IMR-90 (cell line): ENCODE data around the gene AVPI1. TPM values are rescaled to one million over a fixed set of nuclear protein-coding genes. Genes with fewer than 3 reads are reported as not detected.
A peak's percentile ranks its signal among the peaks of the same experiment; 100 is the strongest.

Experiments
- ATAC-seq: fragments of 200-7000 bp; cut with Tn5 transposase; 2 replicates; pipeline ENCODE4 v1.9.1; 2020; ENCODE audit warnings: low read depth, mild to moderate bottlenecking, moderate library complexity
- BruUV-seq: library from RNA; stranded (reverse); fragments of 400-500 nt; replicated peaks from 2 replicates; lab custom pipeline; 2021; lab: Mats Ljungman, UMichigan
- CTCF ChIA-PET: fragments of 300-600 bp; formaldehyde crosslinking; extraction: SDS; loops from one replicate; lab custom pipeline; 2021; ENCODE audit warnings: antibody characterized with exemption; lab: Yijun Ruan, JAX
- POLR2A ChIA-PET: fragments of 300-600 bp; sonication (Branson Sonifier 250); formaldehyde crosslinking; loops from one replicate; lab custom pipeline; 2022; ENCODE audit warnings: antibody characterized with exemption; ENCODE audit not compliant: unreplicated experiment; lab: Charles Lee
- DNase-seq: peaks from one replicate; pipeline ENCODE4 v3.0.0; 2013
- H2AFZ ChIP-seq: replicated peaks from 2 replicates; pipeline ENCODE3; 2013; ENCODE audit warnings: low read length, mild to moderate bottlenecking; ENCODE audit not compliant: poor library complexity
- H2AK5ac ChIP-seq: 2 replicates; pipeline ENCODE4 v1.6.1; 2013; ENCODE audit warnings: low read depth, low read length, inconsistent platforms
- H2AK9ac ChIP-seq: replicated peaks from 2 replicates; pipeline ENCODE3; 2013; ENCODE audit warnings: mild to moderate bottlenecking, low read depth, low read length, moderate library complexity; ENCODE audit not compliant: poor library complexity
- H2BK120ac ChIP-seq: 2 replicates; pipeline ENCODE4 v1.6.1; 2013; ENCODE audit warnings: low read depth, low read length, inconsistent platforms
- H2BK15ac ChIP-seq: 3 replicates; pipeline ENCODE4 v1.6.1; 2013; ENCODE audit warnings: low read depth, low read length, inconsistent platforms
- H2BK20ac ChIP-seq: 2 replicates; pipeline ENCODE4 v1.6.1; 2013; ENCODE audit warnings: low read depth, mild to moderate bottlenecking, inconsistent platforms, low read length, moderate library complexity
- H2BK5ac ChIP-seq: 2 replicates; pipeline ENCODE4 v1.6.1; 2013; ENCODE audit warnings: mild to moderate bottlenecking, low read depth, low read length, inconsistent platforms; ENCODE audit not compliant: poor library complexity, severe bottlenecking
- H3K14ac ChIP-seq: replicated peaks from 2 replicates; pipeline ENCODE4 v1.6.1; 2013; ENCODE audit warnings: low read depth, low read length, inconsistent platforms
- H3K18ac ChIP-seq: 2 replicates; pipeline ENCODE4 v1.6.1; 2013; ENCODE audit warnings: low read depth, low read length, control low read depth
- H3K23ac ChIP-seq: 2 replicates; pipeline ENCODE4 v1.6.1; 2013; ENCODE audit warnings: low read depth, low read length, inconsistent platforms
- H3K27ac ChIP-seq: 2 replicates; pipeline ENCODE4 v1.5.1; 2013; ENCODE audit warnings: mild to moderate bottlenecking, control low read depth, low read length; ENCODE audit not compliant: insufficient read depth
- H3K27me3 ChIP-seq: 2 replicates; pipeline ENCODE4 v1.6.1; 2013; ENCODE audit warnings: low read length; ENCODE audit not compliant: control insufficient read depth, insufficient read depth
- H3K36me3 ChIP-seq: 2 replicates; pipeline ENCODE4 v1.6.1; 2013; ENCODE audit warnings: low read length, mixed read lengths; ENCODE audit not compliant: control insufficient read depth, insufficient read depth
- H3K4ac ChIP-seq: 2 replicates; pipeline ENCODE4 v1.6.1; 2013; ENCODE audit warnings: low read depth, low read length, inconsistent platforms
- H3K4me1 ChIP-seq: 2 replicates; pipeline ENCODE4 v1.6.1; 2013; ENCODE audit warnings: low read length, mixed read lengths; ENCODE audit not compliant: control insufficient read depth, insufficient read depth
- H3K4me2 ChIP-seq: 2 replicates; pipeline ENCODE4 v1.6.1; 2013; ENCODE audit warnings: low read depth, mild to moderate bottlenecking, control low read depth, low read length, moderate library complexity
- H3K4me3 ChIP-seq: 2 replicates; pipeline ENCODE4 v1.5.1; 2013; ENCODE audit warnings: low read depth, mild to moderate bottlenecking, control low read depth, low read length, moderate library complexity; ENCODE audit not compliant: insufficient read depth
- H3K56ac ChIP-seq: 2 replicates; pipeline ENCODE4 v1.6.1; 2013; ENCODE audit warnings: low read length, inconsistent platforms; ENCODE audit not compliant: insufficient read depth; ENCODE audit errors: extremely low read depth
- H3K79me1 ChIP-seq, 2 experiments: 2 replicates each; pipeline ENCODE4 v1.6.1; 2013; ENCODE audit warnings: low read length in 2 of 2, inconsistent platforms in 1 of 2, low read depth in 1 of 2
- H3K9ac ChIP-seq: 2 replicates; pipeline ENCODE4 v1.6.1; 2013; ENCODE audit warnings: low read depth, low read length, control low read depth
- H3K9me1 ChIP-seq: 2 replicates; pipeline ENCODE4 v1.6.1; 2013; ENCODE audit warnings: low read length, inconsistent platforms; ENCODE audit not compliant: insufficient read depth
- H3K9me3 ChIP-seq: 2 replicates; pipeline ENCODE4 v1.6.1; 2013; ENCODE audit warnings: low read length; ENCODE audit not compliant: control insufficient read depth, insufficient read depth
- H4K20me1 ChIP-seq: 2 replicates; pipeline ENCODE4 v1.6.1; 2013; ENCODE audit warnings: low read length, inconsistent platforms; ENCODE audit not compliant: insufficient read depth
- H4K5ac ChIP-seq: 2 replicates; pipeline ENCODE4 v1.6.1; 2013; ENCODE audit warnings: mild to moderate bottlenecking, low read depth, low read length, control low read depth
- H4K8ac ChIP-seq, 2 experiments: 2 replicates each; pipeline ENCODE4 v1.6.1; 2013; ENCODE audit warnings: low read depth in 2 of 2, low read length in 2 of 2, control low read depth in 1 of 2, inconsistent platforms in 1 of 2
- H4K91ac ChIP-seq: 2 replicates; pipeline ENCODE4 v1.6.1; 2013; ENCODE audit warnings: low read depth, low read length, inconsistent platforms; ENCODE audit not compliant: insufficient read depth
- CTCF ChIP-seq: conservative IDR thresholded peaks from 2 replicates; pipeline ENCODE4 v1.5.1; 2012; ENCODE audit warnings: mild to moderate bottlenecking, low read depth, low read length, improper control_type of control experiment
- ELK1 ChIP-seq: fragments of 150-350 bp; IDR thresholded peaks from 2 replicates; pipeline ENCODE4 v1.6.1; 2016; ENCODE audit warnings: low read depth, mild to moderate bottlenecking, low read length, moderate library complexity, borderline replicate concordance
- FOS ChIP-seq: fragments of 150-350 bp; IDR thresholded peaks from 2 replicates; pipeline ENCODE4 v1.6.1; 2016; ENCODE audit warnings: low read depth, low read length
- MAFK ChIP-seq: IDR thresholded peaks from 2 replicates; pipeline ENCODE4 v1.6.1; 2012; ENCODE audit warnings: low read depth, low read length, improper control_type of control experiment
- MAZ ChIP-seq: IDR thresholded peaks from 2 replicates; pipeline ENCODE4 v1.6.1; 2012; ENCODE audit warnings: low read depth, mild to moderate bottlenecking, low read length, improper control_type of control experiment, moderate library complexity, borderline replicate concordance
- MXI1 ChIP-seq: IDR thresholded peaks from 2 replicates; pipeline ENCODE4 v1.6.1; 2012; ENCODE audit warnings: low read depth, mild to moderate bottlenecking, low read length, moderate library complexity, borderline replicate concordance
- NFE2L2 ChIP-seq: fragments of 150-350 bp; IDR thresholded peaks from 2 replicates; pipeline ENCODE4 v1.6.1; 2016; ENCODE audit warnings: low read depth, mild to moderate bottlenecking, low read length
- RFX5 ChIP-seq: IDR thresholded peaks from 2 replicates; pipeline ENCODE4 v1.8.0; 2012; ENCODE audit warnings: low read depth, mild to moderate bottlenecking, low read length, moderate library complexity
- SMC3 ChIP-seq: fragments of 150-350 bp; IDR thresholded peaks from 2 replicates; pipeline ENCODE4 v1.6.1; 2016; ENCODE audit warnings: low read depth, mild to moderate bottlenecking, antibody characterized with exemption, low read length, moderate library complexity
- WGBS, 2 experiments: methylation state at CpG; one replicate each; pipeline versions ENCODE4 v1.1.5 to v1.1.7; 2013; ENCODE audit warnings: missing lambda C conversion rate in 2 of 2; ENCODE audit not compliant: insufficient read length in 1 of 2; ENCODE audit errors: extremely low coverage in 2 of 2; 5-methylcytosine and 5-hydroxymethylcytosine counted together
- dilution Hi-C: fragments of 300-500 bp; cut with HindIII; formaldehyde crosslinking; loops from one replicate; pipeline ENCODE4 v1.14.3; 2018; ENCODE audit warnings: low sequenced_read_pairs; ENCODE audit not compliant: unreplicated experiment
- in situ Hi-C: fragments of 300-500 bp; cut with MboI; formaldehyde crosslinking; loops from 3 replicates; pipeline ENCODE4 v1.14.3; 2019; ENCODE audit warnings: low sequenced_read_pairs, inconsistent platforms, mixed read lengths
- intact Hi-C: fragments of 100-400 bp; cut with micrococcal nuclease; formaldehyde crosslinking; loops from 2 replicates; pipeline ENCODE4 v1.10.0; 2022
- polyA plus RNA-seq, 3 experiments: library from polyadenylated mRNA; depleted of rRNA; stranded (reverse); fragments of >200 nt; gene quantifications; 2 replicates each; pipeline ENCODE4 v1.2.3, GENCODE V29; 2012; ENCODE audit warnings: low replicate concordance in 1 of 3
- total RNA-seq: library from RNA; depleted of rRNA; stranded (reverse); fragments of >200 nt; gene quantifications from 2 replicates; pipeline ENCODE4 v1.2.3, GENCODE V29; 2012

AVPI1 gene
- total and polyA plus RNA-seq, 2 of the 4 experiments (the other 2 are of a cell fraction): 26.7 to 29.8 TPM

- no peak for TF ChIP-seq CTCF
Observed at GRCh38 chr10:97726636-97727178, 39.7 kb upstream of the AVPI1 start (continued).

- Histone ChIP-seq H4K91ac (no peak overlapping the region), H2BK5ac (no peak overlapping the region), H2AK9ac (no peak overlapping the region), H3K9me3 (no peaks in the 10 kb centered on the region), H3K9ac (no peak overlapping the region), H3K4me1 (peaks cover 8% of the 10 kb centered on the region), H4K8ac (no peak overlapping the region), H3K4ac (no peak overlapping the region; the same call in 1 of the 2 replicates), H2BK120ac (no peak overlapping the region), H3K4me3 (no peak overlapping the region), H3K36me3 (peaks cover 2% of the 10 kb centered on the region; the same call in 1 of the 2 replicates), H3K14ac (no peak overlapping the region), H4K5ac (no peak overlapping the region), H3K4me2 (no peak overlapping the region), H3K27ac (no peak overlapping the region), H2AFZ (no peak overlapping the region), H4K20me1 (peaks cover 3% of the 10 kb centered on the region; the same call in 1 of the 2 replicates), H3K56ac (no peak overlapping the region), H3K9me1 (0 out of 2 replicates have a peak, but pooled peaks cover 3% of the 10 kb centered on the region), H3K23ac (no peak overlapping the region), H2AK5ac (no peak overlapping the region), H3K27me3 (no peaks in the 10 kb centered on the region), H2BK20ac (no peak overlapping the region), H3K18ac (no peak overlapping the region), H3K79me1 (peaks cover 0 to 16% of the 10 kb centered on the region in 2 experiments; a peak in 3 of 4 replicates), H2BK15ac (no peak overlapping the region)
- intact Hi-C loops: no loop called here
- ChIA-PET CTCF (interaction anchor here (0.7 to 2.1 kb wide), 3 partner anchors 15 to 152 kb away, joined by 3 to 9 read pairs (median 3); partner anchors contain the start of gene ANKRD2), POLR2A (interaction anchor here (0.6 kb wide), 2 partner anchors 15 to 25 kb away, joined by 3 to 6 read pairs; no protein-coding TSS in a partner anchor)
- ATAC-seq (peak; percentile 59), DNase-seq (peak; percentile 80)
- dilution Hi-C loops: no loop called here
- no CpG with 5 or more reads among the region's 5 CpGs for WGBS, 2 experiments
- BruUV-seq: no TSS peak
- in situ Hi-C loops: no loop called here
- TF ChIP-seq RFX5 (no peak), ELK1 (no peak), MAFK (no peak), MXI1 (no peak), SMC3 (no peak), CTCF (no peak), NFE2L2 (peak; percentile 21; the same call in 1 of the 2 replicates), FOS (peak; percentile 13; the same call in 1 of the 2 replicates), MAZ (no peak)
Observed at GRCh38 chr10:97724341-97724941, 37.4 kb upstream of the AVPI1 start.
